Measurements from ENCODE around the gene UBE2J2.

Gene UBE2J2

GRCh38 chr1:1245178-1245816 lies 28.4 kb downstream of the UBE2J2 start:
- no peak overlapping the region for H3K4me3 ChIP-seq (ENCODE audit: low read depth, low read length)
- in situ Hi-C loops (cut with HindIII; ENCODE audit: low sequenced_read_pairs), result no loop called here
- no peak for TF ChIP-seq CTCF (IDR thresholded peaks at IDR 0.05; ENCODE audit: low read depth, low read length, missing control alignments)
- no peak for DNase-seq (ENCODE audit: low read depth)

- no peak for DNase-seq (ENCODE audit: low read depth)
- TF ChIP-seq CTCF (IDR thresholded peaks at IDR 0.05; ENCODE audit: low read depth, low read length, missing control alignments), result no peak
- H3K4me3 ChIP-seq (ENCODE audit: low read depth, low read length), result no peak overlapping the region
- in situ Hi-C loops (cut with HindIII; ENCODE audit: low sequenced_read_pairs), result no loop called here
Measured at GRCh38 chr1:1244192-1244811, 29.4 kb downstream of the UBE2J2 start.

GRCh38 chr1:1243807-1244191 lies 29.9 kb downstream of the UBE2J2 start:
- in situ Hi-C loops (cut with HindIII; ENCODE audit: low sequenced_read_pairs), result no loop called here
- no peak overlapping the region for H3K4me3 ChIP-seq (ENCODE audit: low read depth, low read length)
- no peak for TF ChIP-seq CTCF (IDR thresholded peaks at IDR 0.05; ENCODE audit: low read depth, low read length, missing control alignments)
- no peak for DNase-seq (ENCODE audit: low read depth)

GRCh38 chr1:1243266-1243660 lies 30.4 kb downstream of the UBE2J2 start:
- H3K4me3 ChIP-seq (ENCODE audit: low read depth, low read length), result no peak overlapping the region
- TF ChIP-seq CTCF (IDR thresholded peaks at IDR 0.05; ENCODE audit: low read depth, low read length, missing control alignments), result no peak
- in situ Hi-C loops (cut with HindIII; ENCODE audit: low sequenced_read_pairs), result no loop called here

GRCh38 chr1:1242461-1243265 lies 31.0 kb downstream of the UBE2J2 start:
- no peak for TF ChIP-seq CTCF (IDR thresholded peaks at IDR 0.05; ENCODE audit: low read depth, low read length, missing control alignments)
- DNase-seq (ENCODE audit: low read depth), result no peak
- in situ Hi-C loops (cut with HindIII; ENCODE audit: low sequenced_read_pairs), result no loop called here
- no peak overlapping the region for H3K4me3 ChIP-seq (ENCODE audit: low read depth, low read length)

More at GRCh38 chr1:1243266-1243660, 30.4 kb downstream of the UBE2J2 start:
- DNase-seq (ENCODE audit: low read depth), result no peak

GRCh38 chr1:1241588-1242219 lies 31.9 kb downstream of the UBE2J2 start:
- in situ Hi-C loops (cut with HindIII; ENCODE audit: low sequenced_read_pairs), result no loop called here
- H3K4me3 ChIP-seq (ENCODE audit: low read depth, low read length), result no peak overlapping the region
- no peak for DNase-seq (ENCODE audit: low read depth)
- TF ChIP-seq CTCF (IDR thresholded peaks at IDR 0.05; ENCODE audit: low read depth, low read length, missing control alignments), result no peak

Data from astrocyte of the cerebellum (primary cell).